ENCODE measurements around the gene ASCC2.

ASCC2 gene

GRCh38 chr22:29750559-29751538 lies 87.2 kb downstream of the ASCC2 start:
- TF ChIP-seq CTCF (IDR thresholded peaks at IDR 0.05; ENCODE audit: extremely low read depth, missing control alignments) = no peak
- DNase-seq (ENCODE audit: low spot score) = no peak

- TF ChIP-seq CTCF (IDR thresholded peaks at IDR 0.05; ENCODE audit: extremely low read depth, missing control alignments) = no peak
- no peak for DNase-seq (ENCODE audit: low spot score)
Measured at GRCh38 chr22:29750029-29750428, 88.0 kb downstream of the ASCC2 start.

GRCh38 chr22:29748248-29748893 lies 89.7 kb downstream of the ASCC2 start:
- no peak for TF ChIP-seq CTCF (IDR thresholded peaks at IDR 0.05; ENCODE audit: extremely low read depth, missing control alignments)

GRCh38 chr22:29747832-29748231 lies 90.2 kb downstream of the ASCC2 start:
- no peak for TF ChIP-seq CTCF (IDR thresholded peaks at IDR 0.05; ENCODE audit: extremely low read depth, missing control alignments)

More at GRCh38 chr22:29748248-29748893, 89.7 kb downstream of the ASCC2 start:
- no peak for DNase-seq (ENCODE audit: low spot score)

GRCh38 chr22:29744902-29745301 lies 93.2 kb downstream of the ASCC2 start:
- no peak for TF ChIP-seq CTCF (IDR thresholded peaks at IDR 0.05; ENCODE audit: extremely low read depth, missing control alignments)
- DNase-seq (ENCODE audit: low spot score) = no peak

More at GRCh38 chr22:29747832-29748231, 90.2 kb downstream of the ASCC2 start:
- DNase-seq (ENCODE audit: low spot score) = no peak

GRCh38 chr22:29742326-29742725 lies 95.7 kb downstream of the ASCC2 start:
- no peak for DNase-seq (ENCODE audit: low spot score)
- no peak for TF ChIP-seq CTCF (IDR thresholded peaks at IDR 0.05; ENCODE audit: extremely low read depth, missing control alignments)

GRCh38 chr22:29741926-29742325 lies 96.1 kb downstream of the ASCC2 start:
- no peak for DNase-seq (ENCODE audit: low spot score)
- no peak for TF ChIP-seq CTCF (IDR thresholded peaks at IDR 0.05; ENCODE audit: extremely low read depth, missing control alignments)
